A549 (cell line): ENCODE data around the gene CHRNA10.

ENCODE experiments used
- GATA3 ChIP-seq: IDR thresholded peaks from 2 replicates; pipeline ENCODE4 v1.6.1; 2012; ENCODE audit warnings: borderline replicate concordance
- HDAC2 ChIP-seq: fragments of 200-600 bp; sonication (generic); IDR thresholded peaks from 2 replicates; pipeline ENCODE4 v1.6.1; 2016
- MAZ ChIP-seq: fragments of 150-350 bp; IDR thresholded peaks from 2 replicates; pipeline ENCODE4 v1.6.1; 2014; ENCODE audit warnings: antibody characterized with exemption, low read depth, low read length, borderline replicate concordance
- MYC ChIP-seq: IDR thresholded peaks from 2 replicates; pipeline ENCODE4 v1.6.1; 2012; ENCODE audit warnings: mild to moderate bottlenecking, inconsistent platforms, low read length, improper control_type of control experiment, borderline replicate concordance
- POLR2A ChIP-seq: IDR thresholded peaks from 2 replicates; pipeline ENCODE4 v1.6.1; 2012; ENCODE audit warnings: mild to moderate bottlenecking, low read length
- ZNF302 ChIP-seq: fragments of 250-450 bp; sonication (Bioruptor Pico); IDR thresholded peaks from 2 replicates; pipeline ENCODE4 v1.9.0; 2021; ENCODE audit warnings: inconsistent platforms, mild to moderate bottlenecking, moderate library complexity
- TF ChIP-seq, protein P1 (sequence below): IDR thresholded peaks from 2 replicates; pipeline ENCODE4 v1.6.1; 2012
- TF ChIP-seq, protein P2 (sequence below): fragments of >200 bp; sonication (Bioruptor Twin); formaldehyde crosslinking; IDR thresholded peaks from 3 replicates; pipeline ENCODE4 v1.5.1; 2016

DNA sequence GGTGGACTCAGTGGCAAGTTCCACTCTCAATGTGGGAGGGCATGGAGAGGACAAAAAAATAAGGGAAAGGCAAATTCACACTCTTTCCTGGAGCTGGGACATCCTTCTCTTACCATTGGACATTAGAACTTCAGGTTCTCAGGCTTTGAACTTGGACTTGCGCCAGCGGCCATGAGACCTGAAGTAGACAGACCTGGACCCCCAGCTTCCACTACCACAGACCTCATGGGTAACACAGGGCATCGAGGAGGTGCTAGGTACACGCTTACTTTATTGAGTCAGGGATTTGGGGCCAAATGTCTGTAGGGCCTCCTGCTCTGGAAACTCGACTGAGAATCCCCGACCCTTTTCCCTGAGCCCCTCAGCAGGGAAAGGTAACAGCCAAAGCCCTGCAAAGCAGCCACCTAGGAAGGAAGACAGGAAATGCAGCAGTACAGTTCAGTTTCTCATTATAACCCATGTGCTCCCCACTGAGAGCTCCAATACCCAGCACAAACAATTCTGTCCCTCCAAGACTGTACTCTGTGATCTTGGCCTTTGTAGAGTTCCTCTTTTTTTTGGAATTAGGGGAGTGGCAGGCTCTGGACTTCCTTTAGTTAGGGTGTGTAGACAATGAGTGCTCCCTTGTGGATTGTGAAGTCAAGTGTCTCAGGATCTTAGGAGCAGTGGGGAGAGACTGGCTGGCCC lies 5.7 kb downstream of the CHRNA10 start:
- TF ChIP-seq, protein P1, sequence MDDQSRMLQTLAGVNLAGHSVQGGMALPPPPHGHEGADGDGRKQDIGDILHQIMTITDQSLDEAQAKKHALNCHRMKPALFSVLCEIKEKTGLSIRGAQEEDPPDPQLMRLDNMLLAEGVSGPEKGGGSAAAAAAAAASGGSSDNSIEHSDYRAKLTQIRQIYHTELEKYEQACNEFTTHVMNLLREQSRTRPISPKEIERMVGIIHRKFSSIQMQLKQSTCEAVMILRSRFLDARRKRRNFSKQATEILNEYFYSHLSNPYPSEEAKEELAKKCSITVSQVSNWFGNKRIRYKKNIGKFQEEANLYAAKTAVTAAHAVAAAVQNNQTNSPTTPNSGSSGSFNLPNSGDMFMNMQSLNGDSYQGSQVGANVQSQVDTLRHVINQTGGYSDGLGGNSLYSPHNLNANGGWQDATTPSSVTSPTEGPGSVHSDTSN = no peak
- TF ChIP-seq MYC (no peak), POLR2A (no peak), HDAC2 (no peak), ZNF302 (no peak), MAZ (no peak), GATA3 (no peak)
- TF ChIP-seq, protein P2, sequence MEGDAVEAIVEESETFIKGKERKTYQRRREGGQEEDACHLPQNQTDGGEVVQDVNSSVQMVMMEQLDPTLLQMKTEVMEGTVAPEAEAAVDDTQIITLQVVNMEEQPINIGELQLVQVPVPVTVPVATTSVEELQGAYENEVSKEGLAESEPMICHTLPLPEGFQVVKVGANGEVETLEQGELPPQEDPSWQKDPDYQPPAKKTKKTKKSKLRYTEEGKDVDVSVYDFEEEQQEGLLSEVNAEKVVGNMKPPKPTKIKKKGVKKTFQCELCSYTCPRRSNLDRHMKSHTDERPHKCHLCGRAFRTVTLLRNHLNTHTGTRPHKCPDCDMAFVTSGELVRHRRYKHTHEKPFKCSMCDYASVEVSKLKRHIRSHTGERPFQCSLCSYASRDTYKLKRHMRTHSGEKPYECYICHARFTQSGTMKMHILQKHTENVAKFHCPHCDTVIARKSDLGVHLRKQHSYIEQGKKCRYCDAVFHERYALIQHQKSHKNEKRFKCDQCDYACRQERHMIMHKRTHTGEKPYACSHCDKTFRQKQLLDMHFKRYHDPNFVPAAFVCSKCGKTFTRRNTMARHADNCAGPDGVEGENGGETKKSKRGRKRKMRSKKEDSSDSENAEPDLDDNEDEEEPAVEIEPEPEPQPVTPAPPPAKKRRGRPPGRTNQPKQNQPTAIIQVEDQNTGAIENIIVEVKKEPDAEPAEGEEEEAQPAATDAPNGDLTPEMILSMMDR = no peak
